ENCODE results near the gene NAA15.
"Not testable (repeated sequence)": the region's sequence is repeated elsewhere in the genome, so short reads cannot be mapped to it uniquely, and the experiment has no call there.

Gene NAA15

DNA sequence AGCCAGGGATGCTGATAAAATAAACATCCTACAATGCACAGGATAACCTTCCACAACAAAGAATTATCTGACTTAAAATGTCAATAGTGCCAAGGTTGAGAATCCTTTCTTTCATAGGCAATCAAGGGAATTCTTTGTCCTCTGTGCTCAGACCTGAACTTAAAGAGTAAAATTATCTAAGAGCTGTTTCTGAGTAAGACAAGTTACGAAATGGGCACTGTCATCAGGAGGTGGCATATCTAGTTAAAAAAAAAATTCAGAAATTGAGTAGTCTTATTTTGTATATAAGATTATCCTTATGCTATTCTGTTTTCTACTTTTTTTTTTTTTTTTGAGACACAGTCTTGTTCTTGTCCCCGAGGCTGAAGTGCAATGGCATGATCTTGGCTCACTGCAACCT, 149.3 kb downstream of the NAA15 start:
- DNase-seq (ENCODE audit: low spot score), result no peak

DNA sequence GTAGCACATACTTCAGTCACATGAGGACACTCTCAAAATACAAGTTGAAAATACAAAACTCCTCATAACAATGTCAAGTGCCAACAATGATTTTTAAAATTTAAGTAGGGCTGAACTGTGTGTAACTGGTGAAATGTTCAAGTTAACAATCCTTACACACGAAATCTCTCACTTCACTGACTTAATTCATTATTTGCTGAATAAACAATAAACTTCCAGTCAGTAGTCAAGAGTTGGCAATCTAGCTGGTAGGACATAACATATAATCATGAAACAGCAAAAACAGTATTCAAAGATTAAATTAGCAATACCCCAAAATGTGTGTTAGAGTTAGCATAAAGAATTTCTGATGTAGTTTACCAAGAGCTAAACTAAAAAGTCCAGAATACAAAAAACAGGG, 150.7 kb downstream of the NAA15 start:
- no peak for DNase-seq (ENCODE audit: low spot score)

DNA sequence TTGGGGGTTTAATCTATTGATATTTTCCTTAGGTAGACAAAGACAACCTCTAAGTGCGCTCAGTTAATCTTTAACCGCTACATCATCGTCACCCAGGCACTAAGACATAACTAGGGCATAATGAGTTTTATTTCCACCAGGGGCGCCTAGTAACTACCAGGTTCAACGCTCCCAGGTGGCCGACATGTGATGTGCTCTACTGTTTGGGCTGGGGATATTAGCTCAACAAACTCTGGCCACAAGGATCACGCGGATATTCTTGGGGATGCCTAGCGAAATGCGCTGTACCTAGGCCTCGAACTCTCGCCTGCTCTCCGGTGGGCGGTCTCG, 151.7 kb downstream of the NAA15 start:
- DNase-seq (ENCODE audit: low spot score), result peak; percentile 82

DNA sequence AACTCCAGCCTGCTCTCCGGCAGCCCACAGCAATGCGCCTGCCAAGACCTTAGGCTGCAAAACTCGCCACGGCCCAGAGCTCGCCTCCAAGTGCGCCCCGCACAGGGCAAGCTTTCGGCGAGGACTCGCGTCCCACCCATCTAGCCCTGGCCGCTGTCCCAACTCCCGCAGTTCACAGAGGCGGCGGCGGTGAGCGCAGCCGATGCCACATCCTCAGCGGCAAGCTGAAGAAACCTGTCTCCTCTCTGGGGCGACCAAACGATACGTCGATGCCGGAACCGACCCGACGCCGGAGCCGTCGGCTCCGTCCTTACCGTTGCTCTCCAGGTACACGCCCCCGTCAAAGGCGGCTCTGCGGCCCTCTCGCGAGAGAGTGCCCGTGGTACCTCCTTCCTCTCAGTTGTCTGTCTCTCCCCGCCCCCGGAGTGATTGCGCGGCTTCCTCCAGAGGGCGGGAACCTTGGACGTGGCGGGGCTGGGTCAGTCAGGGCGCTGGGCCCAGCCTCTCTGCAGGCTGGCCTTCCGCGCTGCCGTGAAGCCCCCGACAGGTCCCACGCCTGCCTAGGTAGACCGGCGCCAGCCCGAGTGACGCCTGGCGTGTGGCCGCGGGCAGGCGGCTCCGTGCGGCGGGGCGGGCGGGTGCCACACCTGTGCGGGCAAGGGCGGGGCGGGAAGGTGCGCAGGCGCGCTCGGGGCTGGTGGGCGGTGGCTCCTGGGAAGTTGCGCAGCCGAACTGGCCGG, 152.2 kb downstream of the NAA15 start:
- DNase-seq (ENCODE audit: low spot score), result peak; percentile 95

DNA sequence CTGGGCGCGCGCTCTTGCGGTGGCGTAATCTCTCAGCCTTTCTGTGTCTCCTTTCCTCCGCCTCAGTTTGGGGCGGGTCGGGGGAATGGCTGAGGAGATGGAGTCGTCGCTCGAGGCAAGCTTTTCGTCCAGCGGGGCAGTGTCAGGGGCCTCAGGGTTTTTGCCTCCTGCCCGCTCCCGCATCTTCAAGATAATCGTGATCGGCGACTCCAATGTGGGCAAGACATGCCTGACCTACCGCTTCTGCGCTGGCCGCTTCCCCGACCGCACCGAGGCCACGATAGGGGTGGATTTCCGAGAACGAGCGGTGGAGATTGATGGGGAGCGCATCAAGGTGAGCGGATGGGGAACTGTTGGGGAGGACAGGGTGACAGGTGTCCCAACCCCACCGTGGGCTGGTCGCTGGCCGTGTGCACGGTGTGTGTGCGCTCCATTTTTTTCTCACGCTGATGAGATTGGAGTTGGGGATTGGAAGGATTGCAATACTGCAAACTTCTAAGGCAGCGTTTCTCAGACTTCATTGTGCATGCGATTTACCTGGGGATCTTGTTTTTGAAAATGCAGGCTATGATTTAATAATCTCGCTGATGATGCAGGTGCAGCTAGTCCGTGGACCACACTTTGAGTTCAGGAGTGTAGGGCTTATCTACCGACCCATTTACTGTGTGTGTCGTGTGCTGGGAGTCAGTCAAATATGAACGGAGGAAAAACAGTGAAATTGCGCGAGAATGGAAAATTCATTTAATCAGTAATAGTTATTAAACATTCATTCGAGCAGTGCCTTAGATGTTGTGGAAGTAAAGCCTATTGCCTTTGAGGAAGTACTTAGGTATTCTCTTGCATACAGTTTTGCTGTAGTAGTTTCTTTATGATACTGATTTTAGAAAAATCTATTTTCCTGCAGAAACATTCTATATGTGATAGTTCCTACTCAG, 153.1 kb downstream of the NAA15 start, which contains the start of gene RAB33B:
Gene RAB33B (plus strand): TSS at position 11 of the 935 bp plus-strand sequence. CDS start 75 bp downstream, at position 86.
- DNase-seq (ENCODE audit: low spot score), result peak; percentile 33

DNA sequence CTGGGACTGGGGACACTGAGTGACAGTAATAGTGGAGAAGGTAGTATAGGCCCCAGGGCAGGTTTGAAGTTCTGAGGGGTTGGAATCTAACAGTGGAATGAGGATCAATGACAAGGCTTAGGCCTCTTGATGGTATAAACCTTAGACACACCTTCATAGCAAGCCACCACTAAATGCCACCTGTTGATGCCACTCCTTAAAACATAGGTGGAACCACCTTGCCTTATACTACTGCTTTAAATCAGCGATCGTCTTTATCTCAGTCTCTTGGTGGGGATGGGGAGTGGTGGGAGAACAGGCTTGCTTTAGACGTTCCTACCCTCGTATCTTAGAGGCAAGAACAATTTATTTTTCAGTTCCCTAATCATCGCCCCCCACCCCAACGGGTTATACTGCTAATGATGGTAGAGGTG, 153.8 kb downstream of the NAA15 start:
- peak; percentile 20 for DNase-seq (ENCODE audit: low spot score)

DNA sequence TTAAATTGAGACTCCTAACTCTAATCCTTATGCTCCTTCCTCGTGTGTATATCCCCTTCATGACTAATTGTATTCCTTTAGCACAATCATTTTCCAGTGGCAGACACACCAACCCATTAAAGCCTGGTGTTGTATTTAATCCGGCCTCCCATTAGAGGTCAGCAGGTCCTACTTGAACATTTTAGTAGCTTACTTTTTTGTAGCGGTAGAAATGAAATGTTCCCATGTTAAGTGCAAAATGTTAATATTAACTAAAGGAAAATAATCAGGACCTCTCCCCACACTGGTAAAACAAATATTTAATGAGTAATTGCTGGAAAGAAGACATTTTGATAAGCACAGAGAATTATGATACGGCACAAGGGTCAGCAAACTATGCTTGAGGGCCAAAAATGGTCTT, 156.0 kb downstream of the NAA15 start:
- DNase-seq (ENCODE audit: low spot score), result no peak

DNA sequence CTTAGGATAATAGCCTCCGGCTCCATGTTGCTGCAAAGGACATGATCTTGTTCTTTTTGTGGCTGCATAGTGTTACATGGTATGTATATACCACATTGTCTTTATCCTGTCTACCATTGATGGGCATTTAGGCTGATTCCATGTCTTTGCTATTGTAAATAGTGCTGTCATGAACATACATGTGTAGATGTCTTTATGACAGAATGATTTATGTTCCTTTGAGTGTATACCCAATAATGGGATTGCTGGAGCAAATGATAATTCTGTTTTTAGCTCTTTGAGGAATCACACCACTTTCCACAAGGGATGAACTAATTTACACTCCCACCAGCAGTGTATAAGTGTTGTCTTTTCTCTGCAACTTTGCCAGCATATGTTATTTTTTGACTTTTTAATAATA, 157.2 kb downstream of the NAA15 start:
- no peak for DNase-seq (ENCODE audit: low spot score)

DNA sequence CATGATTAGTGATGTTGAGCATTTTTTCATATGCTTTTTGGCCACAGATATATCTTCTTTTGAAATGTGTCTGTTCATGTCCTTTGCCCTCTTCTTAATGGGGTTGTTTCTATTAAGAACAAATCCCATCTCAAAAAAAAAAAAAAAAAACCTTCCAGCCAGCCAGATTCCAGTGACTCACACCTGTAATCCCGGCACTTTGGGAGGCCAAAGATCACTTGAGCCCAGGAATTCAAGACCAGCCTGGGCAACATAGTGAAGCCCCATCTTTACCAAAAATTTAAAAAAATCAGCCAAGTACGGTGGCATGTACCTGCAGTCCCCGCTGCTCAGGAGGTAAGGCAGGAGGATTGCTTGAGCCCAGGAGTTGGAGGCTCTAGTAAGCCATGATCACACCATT, 157.7 kb downstream of the NAA15 start:
- DNase-seq (ENCODE audit: low spot score), result no peak

DNA sequence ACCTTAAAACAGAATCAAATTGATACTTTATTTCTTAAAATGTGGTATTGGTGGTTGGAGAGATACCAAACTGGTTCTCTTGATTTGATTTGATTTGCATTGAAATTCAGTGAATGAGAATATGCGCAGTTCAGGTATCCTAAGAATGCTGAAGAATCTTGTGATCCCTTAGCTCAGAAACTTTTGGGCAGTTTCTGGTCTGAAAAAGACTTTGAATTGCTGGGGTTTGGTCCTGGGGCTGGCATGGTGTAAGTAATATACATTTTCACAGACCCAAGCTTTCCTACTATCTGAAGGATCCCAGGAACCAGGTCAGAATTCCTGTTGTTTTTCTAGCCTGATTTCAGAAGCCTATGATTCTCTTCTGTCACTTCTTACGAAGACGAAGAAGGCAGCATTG, 159.3 kb downstream of the NAA15 start:
- no peak for DNase-seq (ENCODE audit: low spot score)

DNA sequence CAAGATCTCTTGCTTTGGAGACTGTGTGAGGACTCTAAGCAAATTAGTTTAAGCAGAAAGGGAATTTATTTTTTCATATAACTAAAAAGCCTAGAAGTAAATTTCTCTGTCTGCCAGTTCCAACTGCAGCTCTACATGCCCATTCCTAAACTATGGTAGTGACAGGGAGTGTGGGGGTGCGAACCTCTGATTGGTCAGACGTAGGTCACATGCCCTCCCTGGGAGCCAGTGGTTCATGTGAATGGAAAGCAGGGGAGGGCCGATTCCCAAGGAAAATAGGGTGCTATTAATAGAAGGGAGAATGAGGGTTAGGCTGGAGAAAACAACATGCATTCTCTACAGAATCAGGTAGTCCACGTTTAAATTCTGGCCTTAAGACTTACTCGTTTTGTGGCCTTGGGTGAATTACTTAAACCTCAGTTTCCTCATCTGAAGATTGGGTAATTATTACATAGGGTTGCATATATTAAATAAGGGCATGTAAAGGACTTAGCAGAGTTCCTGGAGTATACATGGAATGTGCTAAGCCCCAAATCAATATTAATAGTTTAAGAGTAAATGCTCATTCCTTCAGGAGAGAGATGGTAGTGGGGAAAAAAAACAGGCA, 159.8 kb downstream of the NAA15 start:
- DNase-seq (ENCODE audit: low spot score), result no peak

DNA sequence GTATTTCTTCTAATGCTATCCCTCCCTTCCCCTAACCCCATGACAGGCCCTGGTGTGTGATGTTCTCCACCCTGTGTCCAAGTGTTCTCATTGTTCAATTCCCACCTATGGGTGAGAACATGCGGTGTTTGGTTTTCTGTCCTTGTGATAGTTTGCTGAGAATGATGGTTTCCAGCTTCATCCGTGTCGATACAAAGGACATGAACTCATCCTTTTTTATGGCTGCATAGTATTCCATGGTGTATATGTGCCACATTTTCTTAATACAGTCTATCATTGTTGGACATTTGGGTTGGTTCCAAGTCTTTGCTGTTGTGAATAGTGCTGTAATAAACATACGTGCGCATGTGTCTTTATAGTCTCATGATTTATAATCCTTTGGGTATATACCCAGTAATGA, 163.2 kb downstream of the NAA15 start:
- DNase-seq (ENCODE audit: low spot score), result not testable (repeated sequence)

DNA sequence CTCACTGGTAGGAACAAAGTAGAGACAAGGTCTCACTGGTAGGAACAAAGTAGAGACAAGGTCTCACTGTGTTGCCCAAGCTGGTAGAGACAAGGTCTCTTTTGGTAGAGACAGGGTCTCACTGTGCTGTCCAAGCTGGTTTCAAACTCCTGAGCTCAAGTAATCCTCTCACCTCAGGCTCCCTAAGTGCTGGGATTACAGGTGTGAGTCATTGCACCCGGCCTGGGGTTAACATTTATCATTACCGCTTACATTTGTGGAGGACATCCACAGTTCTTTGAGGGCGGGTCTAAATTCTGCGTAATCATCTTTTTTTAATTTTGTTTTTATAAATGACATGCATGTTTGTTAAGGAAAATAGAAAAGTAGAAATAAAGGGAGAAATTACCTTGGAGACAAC, 164.6 kb downstream of the NAA15 start:
- DNase-seq (ENCODE audit: low spot score), result no peak

DNA sequence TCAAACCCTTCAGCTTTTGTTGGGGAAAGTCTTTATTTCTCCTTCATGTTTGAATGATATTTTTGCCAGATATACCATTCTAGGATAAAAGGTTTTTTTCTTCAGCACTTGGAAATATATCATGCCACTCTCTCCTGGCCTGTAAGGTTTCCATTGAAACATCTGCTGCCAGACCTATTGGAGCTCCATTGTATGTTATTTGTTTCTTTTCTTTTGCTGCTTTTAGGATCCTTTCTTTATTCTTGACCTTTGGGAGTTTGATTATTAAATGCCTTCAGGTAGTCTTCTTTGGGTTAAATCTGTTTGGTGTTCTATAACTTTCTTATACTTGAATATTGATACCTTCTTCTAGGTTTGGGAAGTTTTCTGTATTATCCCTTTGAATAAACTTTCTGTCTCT, 167.5 kb downstream of the NAA15 start:
- DNase-seq (ENCODE audit: low spot score), result not testable (repeated sequence)

DNA sequence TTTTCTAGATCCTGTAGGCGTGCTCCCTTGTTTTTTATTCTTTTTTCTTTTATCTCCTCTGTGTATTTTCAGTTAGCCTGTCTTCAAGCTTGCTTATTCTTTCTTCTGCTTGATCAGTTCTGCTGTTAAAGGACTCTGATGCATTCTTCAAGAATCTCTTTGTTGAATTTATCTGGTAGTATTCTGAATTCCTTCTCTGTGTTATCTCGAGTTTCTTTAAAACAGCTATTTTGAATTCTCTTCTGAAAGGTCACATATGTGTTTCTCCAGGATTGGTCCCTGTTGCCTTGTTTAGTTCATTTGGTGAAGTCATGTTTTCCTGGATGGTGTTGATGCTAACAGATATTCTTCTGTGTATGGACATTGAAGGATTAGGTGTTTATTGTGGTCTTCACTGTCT, 167.9 kb downstream of the NAA15 start:
- DNase-seq (ENCODE audit: low spot score), result no peak
